Left colon (tissue), 2 donors: ENCODE results near the gene SALL4. TPM values are rescaled to one million over a fixed set of nuclear protein-coding genes. Genes with fewer than 3 reads are reported as not detected.
"Not testable (repeated sequence)": the region's sequence is repeated elsewhere in the genome, so short reads cannot be mapped to it uniquely, and the experiment has no call there.

Source experiments
- ATAC-seq: fragments of 200-7000 bp; cut with Tn5 transposase; one replicate; pipeline ENCODE4 v1.9.1; 2020; ENCODE audit warnings: mild to moderate bottlenecking, moderate library complexity
- DNase-seq, 2 donors: peaks; one replicate each; pipeline ENCODE4 v3.0.0-alpha.2; 2020
- intact Hi-C, 2 donors: fragments of 100-400 bp; cut with DNase I in 1 of 2; cut with micrococcal nuclease in 1 of 2; formaldehyde crosslinking; loops; one replicate each; pipeline versions ENCODE4 v1.11.2 to v1.14.0; 2022; cut with DNase I, micrococcal nuclease
- total RNA-seq, 2 donors: library from RNA; stranded (reverse); fragmentation: NEBNext Ultra II Directional; extraction: Animal tissue kit (Norgen Biotek cat#: 25700); gene quantifications; one replicate each; pipeline ENCODE4 v1.2.1, GENCODE V29; 2021
- donor health status: DM: no; HTN: no; CAD: no.
- donor health status: DM: yes; HTN: yes; CAD: no.

SALL4 gene
- total RNA-seq, 2 donors from 2014 or later, result 0.09 to 0.11 TPM

DNA sequence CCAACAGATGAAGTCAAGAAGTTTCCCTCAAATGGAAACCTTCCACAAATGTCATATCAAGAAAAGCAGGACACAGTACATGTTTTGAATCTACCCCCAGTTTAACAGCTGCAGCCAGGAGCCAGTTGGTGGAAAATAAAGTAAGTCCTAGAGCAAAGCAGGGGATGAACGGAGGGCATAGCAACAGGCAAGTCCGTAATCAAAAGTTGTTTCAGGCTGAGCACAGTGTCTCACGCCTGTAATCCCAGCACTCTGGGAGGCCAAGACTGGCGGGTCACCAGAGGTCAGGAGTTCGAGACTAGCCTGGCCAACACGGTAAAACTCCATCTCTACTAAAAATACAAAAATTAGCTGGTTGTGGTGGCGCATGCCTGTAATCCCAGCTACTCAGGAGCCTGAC lies 2.4 kb upstream of the SALL4 start:
- DNase-seq (no peak), ATAC-seq (no peak)
- intact Hi-C loops, result no loop called here

DNA sequence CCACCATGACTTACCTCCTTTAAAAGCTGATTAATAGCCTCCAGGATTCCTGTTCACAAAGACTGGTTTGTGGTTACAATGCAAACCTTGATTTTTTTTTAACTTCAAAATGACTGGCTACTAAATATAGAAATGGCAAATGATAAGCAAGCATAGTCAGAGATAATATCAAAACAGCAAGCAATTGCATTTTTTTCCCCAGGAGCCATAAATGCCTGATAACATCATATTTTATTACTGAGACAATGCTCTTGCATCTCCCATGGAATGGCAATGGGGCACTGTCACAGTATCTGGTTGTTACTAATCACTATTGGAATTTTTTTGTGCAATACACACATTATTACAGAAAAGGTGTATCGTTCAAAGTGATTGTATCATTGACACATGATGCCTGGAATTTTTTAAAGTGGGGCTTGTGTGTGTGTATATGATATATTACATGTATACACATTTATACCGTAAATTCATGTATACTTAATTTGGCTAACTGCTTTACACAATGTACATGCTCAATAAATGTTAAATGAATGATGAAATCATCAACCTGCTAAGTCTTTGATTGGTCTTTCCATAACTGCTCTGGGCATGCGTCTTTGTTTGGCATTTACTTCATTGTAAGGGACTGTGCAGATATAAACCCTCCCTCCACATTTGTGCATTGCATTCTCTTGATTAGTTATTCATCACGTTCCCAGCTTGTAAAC lies 980 bp upstream of the SALL4 start:
- intact Hi-C loops, result no loop called here
- DNase-seq (no peak), ATAC-seq (no peak)

DNA sequence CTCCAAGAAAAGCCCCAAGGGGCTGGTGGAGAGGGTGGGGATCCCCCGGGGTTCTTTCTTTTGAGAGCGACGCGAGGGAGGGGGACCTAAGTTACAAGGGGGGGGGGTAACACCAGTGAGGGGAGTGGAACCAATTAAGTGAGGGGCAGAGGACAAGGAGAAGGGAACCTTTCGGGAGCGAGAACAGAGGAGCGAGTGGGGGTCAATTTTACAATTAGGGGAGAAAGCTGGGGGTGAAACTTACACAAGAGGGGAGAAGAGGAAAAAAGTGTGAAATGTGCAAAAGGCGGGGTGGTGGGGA lies 548 bp downstream of the SALL4 start:
- no peak for ATAC-seq
- intact Hi-C loops, result no loop called here
- no peak for DNase-seq

DNA sequence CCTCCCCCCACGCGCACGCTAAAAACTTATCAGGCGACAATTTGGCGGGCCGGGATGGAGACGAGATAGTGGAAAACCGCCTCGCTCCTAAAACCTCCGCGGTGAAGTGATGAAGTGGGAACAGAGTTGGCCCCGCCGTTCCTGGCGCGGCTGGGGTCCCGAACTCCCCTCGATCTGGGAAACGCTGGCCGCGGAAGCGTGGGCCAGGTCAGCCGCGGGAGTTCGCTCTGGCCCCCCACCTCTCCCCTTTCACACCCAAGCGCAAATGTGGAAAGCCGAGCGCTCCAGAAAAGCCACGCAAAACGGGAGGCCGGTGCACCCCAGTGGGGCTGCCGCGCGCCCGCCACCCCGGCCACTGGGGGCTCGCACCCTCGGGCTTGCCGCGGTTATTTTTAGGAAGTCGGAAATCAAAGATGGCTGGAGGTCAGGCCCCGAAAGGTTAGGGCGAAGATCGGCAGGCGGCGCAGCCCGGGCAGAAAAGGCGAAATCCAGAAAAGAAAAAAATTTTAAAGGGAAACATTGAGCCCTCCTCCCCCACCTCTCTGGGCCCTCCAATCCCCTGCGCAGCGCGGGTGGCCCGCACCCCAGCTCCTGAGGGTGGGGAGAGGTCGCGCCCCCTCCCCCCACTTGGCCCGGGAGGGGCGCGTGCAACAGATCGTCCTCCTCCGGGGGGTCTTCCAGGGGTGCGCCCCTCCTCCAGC lies 1.0 kb downstream of the SALL4 start:
- DNase-seq, result no peak

DNA sequence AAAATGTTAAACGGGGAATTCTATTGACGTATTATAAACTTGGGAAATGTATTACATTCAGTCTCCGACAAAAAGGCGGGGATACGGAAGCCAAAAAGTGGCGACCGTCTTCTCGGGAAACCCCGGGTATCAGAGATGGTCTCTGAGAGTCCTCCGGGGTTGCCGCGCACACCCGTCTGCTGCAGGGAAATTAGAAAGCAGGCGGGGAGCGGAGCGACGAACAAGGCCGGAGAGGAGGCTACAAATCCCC lies 1.5 kb downstream of the SALL4 start:
- ATAC-seq (peak; percentile 27), DNase-seq (peak in 1 of 2 donors; percentile 21)
- intact Hi-C loops, result no loop called here

More for the DNA sequence above, 1.0 kb downstream of the SALL4 start:
- intact Hi-C loops, result no loop called here
- ATAC-seq, result no peak

DNA sequence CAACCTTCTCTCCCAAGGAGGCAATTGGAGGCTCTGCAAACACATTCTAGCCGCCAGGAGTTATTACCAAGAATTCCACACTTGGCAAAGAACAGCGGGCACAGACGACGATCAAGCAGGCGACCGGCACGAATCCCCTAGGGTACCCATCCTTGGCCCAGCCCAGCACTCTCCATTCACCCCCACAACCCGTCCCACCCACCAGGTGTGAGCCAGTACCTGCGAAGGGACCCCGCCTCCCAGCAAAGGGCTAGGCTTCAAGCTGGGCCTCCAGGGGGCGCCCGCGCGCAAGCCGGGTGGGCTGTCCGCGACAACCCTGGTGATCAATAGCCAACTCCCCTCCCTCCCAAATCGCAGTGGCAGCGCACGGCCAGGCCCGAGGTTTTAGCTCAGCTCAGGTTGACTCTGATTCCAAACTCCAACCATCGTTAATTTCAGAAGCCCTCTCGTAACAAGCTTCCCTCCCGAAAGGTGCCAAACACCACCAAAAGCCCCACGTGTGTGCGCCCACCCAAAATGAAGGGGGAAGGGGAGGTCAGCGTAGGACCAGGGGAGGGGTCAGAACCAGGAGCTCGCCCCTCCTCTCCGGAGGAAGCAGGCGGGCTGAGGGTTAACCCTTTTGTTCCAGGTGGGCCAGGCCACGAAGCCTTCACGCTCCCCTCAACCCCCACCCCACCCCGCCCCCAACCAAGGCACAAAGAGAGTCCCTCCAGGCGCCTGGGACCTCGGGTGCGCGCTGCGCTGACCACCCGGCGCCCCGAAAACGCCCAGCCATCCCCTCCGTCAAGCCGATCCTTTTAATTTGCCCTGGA lies 2.1 kb downstream of the SALL4 start:
- ATAC-seq (peak; percentile 88), DNase-seq (peak; percentile 41 to 74)
- intact Hi-C loops, result no loop called here

DNA sequence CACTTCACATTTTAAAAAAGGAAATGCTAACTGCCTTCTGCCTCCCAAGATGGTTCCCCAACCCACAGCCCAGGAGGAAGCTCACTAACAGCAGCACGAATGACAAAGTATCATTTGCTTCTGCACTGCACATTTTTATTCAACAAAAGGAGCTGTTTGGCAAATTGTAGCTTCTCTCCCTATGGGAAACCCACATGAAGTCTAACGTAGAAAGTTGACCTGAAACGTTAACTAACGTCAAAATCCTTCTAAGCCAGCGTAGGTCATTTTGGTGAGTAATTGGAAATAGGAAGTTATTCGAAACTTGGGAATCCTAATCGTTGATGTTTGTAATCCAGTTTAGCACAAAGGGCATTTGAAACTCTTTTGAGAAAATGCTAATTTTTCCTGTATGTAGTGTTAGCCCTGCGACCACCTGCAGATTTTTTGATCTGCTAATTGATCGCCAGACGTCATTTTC lies 2.9 kb downstream of the SALL4 start:
- ATAC-seq, result no peak
- DNase-seq, result no peak
- intact Hi-C loops, result no loop called here

DNA sequence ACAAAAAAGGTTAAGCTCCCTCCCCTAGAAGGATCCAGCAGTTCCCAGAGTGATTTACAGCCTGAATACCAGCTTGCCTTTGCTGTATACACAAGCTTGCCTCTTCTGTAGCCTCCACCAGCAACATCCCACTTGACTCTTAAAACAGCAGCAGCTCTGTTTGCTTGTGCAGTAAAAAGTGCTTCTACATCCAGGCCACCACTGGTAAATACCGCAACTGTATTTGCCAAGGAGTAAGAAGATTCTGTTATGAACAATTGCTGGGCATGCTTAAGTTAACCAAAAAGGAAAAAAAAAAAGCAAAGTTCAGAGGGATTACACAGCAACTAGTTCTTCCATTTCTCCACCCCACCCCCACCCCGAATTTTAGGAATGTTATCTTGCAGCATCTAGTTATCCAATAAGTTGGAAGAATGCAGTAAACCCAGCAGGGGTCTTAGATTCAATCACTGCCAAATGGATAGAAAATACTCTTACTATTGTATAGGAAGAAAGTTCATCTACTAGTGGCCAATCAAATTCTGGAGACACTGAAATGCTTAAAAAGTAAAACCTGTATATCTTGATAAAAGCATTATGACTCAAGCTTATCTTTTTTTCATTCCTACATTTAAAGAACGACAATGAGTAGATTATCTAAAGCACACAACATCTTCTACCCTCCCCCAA lies 4.8 kb downstream of the SALL4 start:
- no peak for DNase-seq
- intact Hi-C loops, result no loop called here
- no peak for ATAC-seq

DNA sequence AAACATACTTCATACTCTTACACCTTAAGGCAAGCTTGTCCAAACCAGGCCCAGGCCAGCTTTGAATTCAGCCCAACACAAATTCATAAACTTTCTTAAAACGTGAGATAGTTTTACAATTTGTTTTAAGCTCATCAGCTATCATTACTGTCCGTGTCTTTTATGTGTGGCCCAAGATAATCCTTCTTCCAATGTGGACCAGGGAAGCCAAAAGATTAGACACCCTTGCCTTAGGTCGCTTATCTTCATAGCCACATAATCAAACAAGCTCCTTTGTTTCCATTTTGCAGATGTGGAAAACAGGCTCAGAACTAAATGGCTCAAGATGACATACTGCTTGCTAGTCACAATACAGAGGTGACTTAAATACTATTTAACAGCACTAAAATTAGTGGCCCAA lies 6.0 kb downstream of the SALL4 start:
- no peak for ATAC-seq
- intact Hi-C loops, result no loop called here
- DNase-seq, result no peak

DNA sequence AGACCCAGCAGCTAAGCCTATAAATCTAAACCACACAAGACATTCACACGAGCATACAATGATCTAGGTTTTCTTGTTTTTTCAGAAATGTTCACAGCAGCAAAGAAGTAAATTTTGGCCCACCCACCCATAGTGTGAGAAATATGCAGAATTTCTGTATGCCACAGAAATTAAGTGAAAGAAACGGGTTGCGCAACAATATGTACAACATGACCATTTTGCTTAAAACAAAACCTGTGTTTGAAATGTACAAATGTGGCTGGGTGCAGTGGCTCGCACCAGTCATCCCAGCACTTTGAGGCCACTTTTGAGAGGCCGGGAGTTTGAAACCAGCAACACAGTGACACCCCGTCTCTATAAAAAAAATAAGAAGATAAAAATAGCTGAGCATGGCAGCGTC lies 9.4 kb downstream of the SALL4 start:
- no peak for ATAC-seq

DNA sequence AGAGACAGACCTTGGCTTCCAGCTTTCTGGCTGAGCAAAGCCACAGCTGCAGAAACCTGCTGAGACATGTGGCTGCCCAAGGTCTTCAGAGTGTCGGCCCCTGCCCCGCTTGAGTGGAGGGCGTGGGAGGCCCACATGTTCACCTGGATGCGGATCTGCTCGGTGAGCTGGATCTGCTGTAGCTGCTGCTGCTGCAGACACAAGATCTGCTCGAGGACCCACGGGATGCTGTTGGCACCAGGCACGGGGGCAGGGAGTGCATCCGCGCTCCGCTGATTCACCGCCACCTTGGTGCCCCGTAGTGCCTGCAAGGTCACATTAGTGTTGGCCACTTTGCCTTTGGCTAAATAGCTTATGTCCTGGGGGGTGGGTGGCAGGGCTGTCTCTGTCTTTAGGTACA lies 10.7 kb downstream of the SALL4 start:
- no peak for ATAC-seq
- intact Hi-C loops, result no loop called here
- DNase-seq, result no peak

More for the DNA sequence above, 9.4 kb downstream of the SALL4 start:
- no peak for DNase-seq
- intact Hi-C loops, result no loop called here

DNA sequence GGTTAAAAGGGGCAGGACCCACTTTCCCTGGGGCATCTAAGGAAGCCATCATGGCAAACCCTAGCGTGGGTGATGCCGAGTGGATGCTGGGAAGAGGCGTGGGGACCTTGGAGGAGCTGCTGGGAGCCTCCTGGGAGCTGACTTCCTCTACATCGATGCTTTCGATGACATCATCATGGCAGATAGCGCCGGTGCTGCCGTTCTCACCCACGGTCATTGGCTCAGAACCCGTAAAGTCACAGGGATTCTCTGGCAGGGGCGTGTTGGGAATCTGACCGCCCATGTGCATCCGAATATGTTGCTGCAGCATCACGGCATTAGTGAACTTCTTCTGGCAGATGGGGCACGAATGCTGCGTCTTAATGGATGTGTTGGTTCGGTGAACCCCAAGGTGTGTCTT lies 12.1 kb downstream of the SALL4 start:
- DNase-seq (no peak), ATAC-seq (no peak)
- intact Hi-C loops, result no loop called here

DNA sequence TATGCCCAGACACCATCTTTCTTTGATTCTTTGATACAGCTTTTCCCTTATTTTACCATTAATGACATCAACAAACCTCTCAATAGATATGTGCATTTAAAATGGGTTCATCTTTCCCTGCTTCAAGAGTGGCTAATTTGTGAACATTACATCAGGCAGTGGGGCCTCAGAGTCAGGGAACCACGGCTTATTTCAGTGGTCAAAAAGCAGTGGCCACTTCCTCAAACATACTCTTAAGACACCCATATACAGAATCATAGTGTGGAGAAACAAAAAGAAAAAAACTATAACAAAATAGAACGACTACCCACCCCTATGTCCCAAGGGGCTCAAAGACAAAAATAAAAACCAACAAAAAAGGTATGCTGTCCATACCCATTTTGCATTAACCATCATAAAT lies 12.9 kb downstream of the SALL4 start:
- intact Hi-C loops, result no loop called here
- ATAC-seq (no peak), DNase-seq (no peak)

DNA sequence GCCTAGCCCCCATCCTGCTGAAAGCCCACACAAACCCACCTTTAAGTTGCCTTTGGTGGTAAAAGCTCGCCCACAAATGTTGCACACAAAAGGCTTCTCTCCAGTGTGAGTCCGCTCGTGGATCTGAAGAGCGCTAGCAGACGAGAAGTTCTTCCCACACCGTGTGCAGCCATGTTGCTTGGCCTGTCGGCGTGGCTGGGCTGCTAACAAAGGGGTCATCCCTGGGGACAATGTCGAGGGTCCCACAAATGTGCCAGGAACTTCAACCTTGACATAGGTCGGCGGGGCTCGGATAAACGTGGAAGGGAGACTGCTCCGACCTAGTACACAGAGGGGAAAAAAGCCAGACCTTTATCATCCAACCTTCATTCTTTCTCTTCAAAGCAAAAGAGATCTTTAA lies 13.5 kb downstream of the SALL4 start:
- DNase-seq (no peak), ATAC-seq (no peak)
- intact Hi-C loops, result no loop called here

DNA sequence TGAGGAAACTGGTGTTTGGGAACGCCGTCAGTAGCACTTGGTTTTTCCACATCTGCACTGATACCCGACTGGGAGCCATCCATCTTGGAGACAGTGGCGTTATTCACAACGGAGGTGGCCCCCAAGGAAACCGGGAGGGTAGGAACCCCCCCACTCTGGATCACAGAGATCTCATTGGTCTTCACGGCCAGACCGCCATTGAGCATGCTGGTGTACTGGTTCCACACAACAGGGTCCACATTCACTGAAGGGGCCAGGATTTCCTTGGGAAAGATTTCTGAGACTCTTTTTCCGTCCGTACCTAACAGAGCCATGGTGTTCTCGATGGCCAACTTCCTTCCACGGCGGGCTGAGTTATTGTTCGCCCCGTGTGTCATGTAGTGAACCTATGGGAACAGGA lies 18.0 kb downstream of the SALL4 start:
- DNase-seq (no peak), ATAC-seq (no peak)
- intact Hi-C loops, result no loop called here

DNA sequence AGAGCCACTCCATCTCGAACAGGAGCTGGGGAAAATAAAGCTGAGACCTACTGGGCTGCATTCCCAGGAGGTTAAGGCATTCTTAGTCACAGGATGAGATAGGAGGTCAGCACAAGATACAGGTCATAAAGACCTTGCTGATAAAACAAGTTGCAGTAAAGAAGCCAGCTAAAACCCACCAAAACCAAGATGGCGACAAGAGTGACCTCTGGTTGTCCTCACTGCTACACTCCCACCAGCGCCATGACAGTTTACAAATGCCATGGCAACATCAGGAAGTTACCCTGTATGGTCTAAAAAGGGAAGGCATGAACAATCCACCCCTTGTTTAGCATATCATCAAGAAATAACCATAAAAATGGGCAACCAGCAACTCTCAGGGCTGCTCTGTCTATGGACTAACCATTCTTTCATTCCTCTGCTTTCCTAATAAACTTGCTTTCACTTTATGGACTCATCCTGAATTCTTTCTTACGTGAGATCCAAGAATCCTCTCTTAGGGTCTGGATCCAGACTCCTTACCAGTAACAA lies 24.0 kb downstream of the SALL4 start:
- DNase-seq, intact Hi-C loops, ATAC-seq: not testable (repeated sequence)

DNA sequence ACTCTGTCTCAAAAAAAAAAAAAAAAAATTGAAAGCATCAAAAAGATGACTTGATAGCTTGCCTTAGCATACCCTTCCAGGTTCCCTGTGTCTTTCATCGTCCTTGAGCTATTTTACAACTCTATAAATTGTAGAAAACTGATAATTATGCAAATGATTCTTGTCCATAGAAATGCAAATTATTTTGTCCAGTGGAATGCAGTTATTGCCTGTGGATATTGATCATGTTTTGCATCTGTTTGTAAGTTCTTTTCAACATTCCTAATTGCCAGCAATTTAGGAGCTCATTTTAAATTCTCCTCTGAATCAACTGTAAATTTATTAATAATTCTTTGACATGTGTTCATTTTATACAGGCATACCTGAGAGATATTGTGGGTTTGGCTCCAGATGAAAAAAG lies 27.1 kb downstream of the SALL4 start:
- no peak for DNase-seq
- intact Hi-C loops, result no loop called here
- no peak for ATAC-seq

DNA sequence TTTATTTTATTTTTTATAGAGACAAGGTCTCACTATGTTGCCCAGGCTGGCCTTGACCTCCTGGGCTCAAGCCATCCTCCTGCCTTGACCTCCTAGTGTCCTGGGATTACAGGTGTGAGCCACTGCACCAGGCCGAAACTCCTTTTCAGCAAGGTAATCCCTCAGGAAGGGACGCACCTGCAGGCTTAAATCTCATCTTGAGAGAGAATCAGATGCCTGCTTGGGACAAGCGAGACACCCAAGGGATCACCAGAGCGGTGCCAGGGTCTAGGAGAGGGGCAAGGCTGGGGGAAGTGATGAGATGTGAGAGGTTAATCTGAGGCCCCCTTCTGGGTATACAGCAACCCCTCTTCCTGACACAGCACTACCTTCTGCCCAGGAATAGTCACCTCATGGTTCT lies 30.1 kb downstream of the SALL4 start:
- ATAC-seq (no peak), DNase-seq (no peak)
- intact Hi-C loops, result no loop called here

DNA sequence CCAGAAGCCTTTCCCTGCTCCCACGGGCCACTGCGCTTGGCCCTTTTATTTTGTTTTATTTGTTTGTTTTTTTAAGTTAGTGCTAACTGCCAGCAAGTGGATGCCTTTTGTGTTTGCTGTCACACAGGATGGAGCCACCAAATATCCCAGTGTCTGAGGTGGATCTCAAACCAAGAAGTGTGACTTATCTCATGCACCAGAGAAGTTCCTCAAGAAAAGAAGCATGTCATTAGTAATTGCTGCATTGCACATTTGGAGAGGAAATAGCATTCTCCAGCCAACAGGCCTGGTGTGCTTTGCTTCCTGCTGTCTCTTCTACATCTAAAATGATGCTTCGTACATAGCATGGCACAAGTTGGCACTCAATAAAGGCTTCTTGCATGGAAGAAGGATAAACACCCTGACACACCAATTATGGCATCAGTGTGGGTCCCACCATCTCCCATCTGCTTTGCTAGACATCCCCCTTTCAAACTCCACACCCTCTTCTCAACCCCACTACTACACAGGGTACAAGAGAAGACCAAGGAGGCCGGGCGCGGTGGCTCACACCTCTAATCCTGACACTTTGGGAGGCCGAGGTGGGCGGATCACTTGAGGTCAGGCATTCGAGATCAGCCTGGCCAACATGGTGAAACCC lies 32.2 kb downstream of the SALL4 start:
- intact Hi-C loops, result no loop called here
- DNase-seq (no peak), ATAC-seq (no peak)
